Skeletal muscle tissue (tissue), 4 donors: ENCODE results near the gene CST4. TPM values are rescaled to one million over a fixed set of nuclear protein-coding genes. Genes with fewer than 3 reads are reported as not detected.
"Not testable (repeated sequence)": the region's sequence is repeated elsewhere in the genome, so short reads cannot be mapped to it uniquely, and the experiment has no call there.

Source experiments
- H3K27ac ChIP-seq: one replicate; pipeline ENCODE4 v1.7.0; 2013; ENCODE audit warnings: mild to moderate bottlenecking, low read depth, low read length, inconsistent platforms
- H3K27me3 ChIP-seq, 3 donors: one replicate each; pipeline ENCODE4 v1.7.0; 2013; ENCODE audit warnings: low read length in 3 of 3; ENCODE audit not compliant: control insufficient read depth in 3 of 3, insufficient read depth in 3 of 3
- H3K36me3 ChIP-seq, 3 donors: one replicate each; pipeline ENCODE4 v1.7.0; 2013; ENCODE audit warnings: low read length in 3 of 3; ENCODE audit not compliant: control insufficient read depth in 3 of 3, insufficient read depth in 3 of 3
- H3K4me1 ChIP-seq, 3 donors: one replicate each; pipeline ENCODE4 v1.7.0; 2013; ENCODE audit warnings: low read length in 3 of 3, mild to moderate bottlenecking in 3 of 3; ENCODE audit not compliant: control insufficient read depth in 3 of 3, insufficient read depth in 3 of 3
- H3K4me3 ChIP-seq, 3 donors: one replicate each; pipeline ENCODE4 v1.7.0; 2013; ENCODE audit warnings: low read length in 3 of 3
- H3K9ac ChIP-seq, 3 donors: one replicate each; pipeline ENCODE4 v1.7.0; 2013; ENCODE audit warnings: low read length in 3 of 3, mild to moderate bottlenecking in 3 of 3, moderate library complexity in 2 of 3, low read depth in 1 of 3
- H3K9me3 ChIP-seq, 3 donors: one replicate each; pipeline ENCODE4 v1.7.0; 2013; ENCODE audit warnings: low read length in 3 of 3; ENCODE audit not compliant: control insufficient read depth in 3 of 3
- total RNA-seq: library from RNA; depleted of rRNA; stranded (reverse); fragments of >200 nt; gene quantifications from one replicate; pipeline ENCODE4 v1.2.3, GENCODE V29; 2014
- donor health status: Osteomylitis.

CST4 gene
- total RNA-seq, 1 donor from 2014 or later: not detected

GRCh38 chr20:23690581-23690980, 1.7 kb upstream of the CST4 start:
- H3K36me3 ChIP-seq: no peaks in the 10 kb centered on the region
- no peaks in the 10 kb centered on the region for H3K27me3 ChIP-seq
- peaks cover 0 to 5% (median 3%) of the 10 kb centered on the region in 3 donors for H3K4me1 ChIP-seq
- no peak overlapping the region for H3K4me3 ChIP-seq
- no peak overlapping the region for H3K9ac ChIP-seq
- H3K27ac ChIP-seq: no peak overlapping the region
- no peaks in the 10 kb centered on the region for H3K9me3 ChIP-seq

DNA sequence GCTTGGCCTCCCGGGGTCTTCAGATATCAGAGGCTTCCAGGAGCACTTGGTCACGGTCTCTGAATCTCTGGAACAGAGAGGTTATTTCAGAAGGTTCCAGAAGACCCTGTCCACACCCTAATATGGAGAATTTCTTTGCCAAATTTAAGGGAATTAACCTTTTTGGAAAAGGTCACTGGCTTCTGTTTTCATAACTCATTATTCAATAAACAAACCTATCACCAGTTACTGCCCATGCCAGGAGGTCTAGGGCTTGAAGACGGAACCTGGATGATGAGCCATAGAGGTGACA, 507 bp upstream of the CST4 start:
- Histone ChIP-seq H3K4me3 (no peak overlapping the region), H3K36me3 (no peaks in the 10 kb centered on the region), H3K27me3 (no peaks in the 10 kb centered on the region), H3K27ac (no peak overlapping the region), H3K9me3 (no peaks in the 10 kb centered on the region), H3K4me1 (peaks cover 0 to 5% (median 3%) of the 10 kb centered on the region in 3 donors), H3K9ac (no peak overlapping the region)

DNA sequence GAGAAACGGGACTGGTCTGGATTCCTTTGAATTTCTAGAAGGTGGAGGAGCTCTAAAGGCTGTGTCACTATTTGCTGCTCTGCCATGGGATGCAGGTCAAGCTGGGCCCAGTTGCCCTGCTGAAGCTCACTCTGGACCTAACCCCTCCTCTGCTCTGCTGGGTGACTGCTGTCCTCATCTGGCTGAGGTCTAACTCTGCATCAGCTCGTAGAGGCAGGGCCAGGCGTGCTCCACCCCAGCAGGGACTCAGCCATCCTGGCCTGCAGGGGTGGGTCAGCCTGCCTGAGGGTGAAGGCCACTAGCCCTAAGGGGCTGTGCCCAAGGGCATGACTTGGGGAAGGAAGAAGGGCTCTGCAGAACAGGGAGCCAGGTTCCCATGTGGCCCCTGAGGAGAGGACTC, 852 bp downstream of the CST4 start:
- Histone ChIP-seq H3K27ac (no peak overlapping the region), H3K9me3 (no peaks in the 10 kb centered on the region), H3K36me3 (no peaks in the 10 kb centered on the region), H3K4me1 (peaks cover 0 to 5% (median 2%) of the 10 kb centered on the region in 3 donors), H3K27me3 (no peaks in the 10 kb centered on the region), H3K9ac (no peak overlapping the region), H3K4me3 (no peak overlapping the region)

- H3K9ac ChIP-seq: no peak overlapping the region
- H3K9me3 ChIP-seq: no peaks in the 10 kb centered on the region
- no peaks in the 10 kb centered on the region for H3K4me1 ChIP-seq
- no peak overlapping the region for H3K27ac ChIP-seq
- no peak overlapping the region for H3K4me3 ChIP-seq
- no peaks in the 10 kb centered on the region for H3K27me3 ChIP-seq
- no peaks in the 10 kb centered on the region for H3K36me3 ChIP-seq
These were observed 2.6 kb downstream of the CST4 start for GRCh38 chr20:23686046-23686750.

GRCh38 chr20:23685529-23685896, 3.3 kb downstream of the CST4 start:
- not testable (repeated sequence) for H3K4me3 ChIP-seq, H3K9me3 ChIP-seq, H3K27ac ChIP-seq, H3K4me1 ChIP-seq, H3K36me3 ChIP-seq, H3K27me3 ChIP-seq, H3K9ac ChIP-seq

GRCh38 chr20:23684261-23684660, 4.6 kb downstream of the CST4 start:
- Histone ChIP-seq H3K4me1 (peaks cover 0 to 6% (median 0%) of the 10 kb centered on the region in 3 donors), H3K9ac (no peak overlapping the region), H3K36me3 (no peaks in the 10 kb centered on the region), H3K27ac (no peak overlapping the region), H3K9me3 (no peaks in the 10 kb centered on the region), H3K4me3 (no peak overlapping the region), H3K27me3 (no peaks in the 10 kb centered on the region)

DNA sequence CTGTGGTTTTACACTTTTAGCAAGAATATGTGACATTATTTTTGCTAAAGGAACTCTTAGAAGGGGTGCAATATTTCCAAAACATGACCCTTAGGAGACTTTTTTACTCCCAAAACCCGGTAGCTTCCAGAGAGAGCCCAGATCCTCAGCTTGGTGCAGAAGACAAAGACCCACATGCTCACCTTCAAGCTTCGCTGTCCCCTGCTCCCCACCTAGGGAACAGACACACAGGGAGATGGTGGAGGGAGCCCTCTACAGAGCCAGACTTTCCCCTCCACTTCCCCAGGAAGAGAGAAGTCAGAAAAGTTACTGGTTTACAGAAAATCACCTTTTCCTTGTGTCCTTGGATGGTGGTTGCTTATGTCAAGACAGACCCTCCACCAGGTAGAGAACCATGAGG, 5.0 kb downstream of the CST4 start:
- Histone ChIP-seq H3K27me3 (no peaks in the 10 kb centered on the region), H3K4me1 (peaks cover 0 to 6% (median 0%) of the 10 kb centered on the region in 3 donors), H3K9ac (no peak overlapping the region), H3K4me3 (no peak overlapping the region), H3K9me3 (no peaks in the 10 kb centered on the region), H3K27ac (no peak overlapping the region), H3K36me3 (no peaks in the 10 kb centered on the region)

GRCh38 chr20:23683281-23683680, 5.6 kb downstream of the CST4 start:
- H3K27ac ChIP-seq: no peak overlapping the region
- no peak overlapping the region for H3K4me3 ChIP-seq
- H3K27me3 ChIP-seq: no peaks in the 10 kb centered on the region
- H3K4me1 ChIP-seq: peaks cover 0 to 6% (median 0%) of the 10 kb centered on the region in 3 donors
- no peaks in the 10 kb centered on the region for H3K36me3 ChIP-seq
- no peak overlapping the region for H3K9ac ChIP-seq
- H3K9me3 ChIP-seq: no peaks in the 10 kb centered on the region

GRCh38 chr20:23680146-23680545, 8.7 kb downstream of the CST4 start:
- Histone ChIP-seq H3K36me3 (no peaks in the 10 kb centered on the region), H3K27me3 (no peaks in the 10 kb centered on the region), H3K27ac (no peak overlapping the region), H3K4me1 (peaks cover 0 to 6% (median 0%) of the 10 kb centered on the region in 3 donors), H3K4me3 (no peak overlapping the region), H3K9ac (no peak overlapping the region), H3K9me3 (no peaks in the 10 kb centered on the region)

GRCh38 chr20:23679133-23680092, 9.4 kb downstream of the CST4 start:
- Histone ChIP-seq H3K4me1 (peaks cover 0 to 6% (median 0%) of the 10 kb centered on the region in 3 donors), H3K4me3 (no peak overlapping the region), H3K27me3 (no peaks in the 10 kb centered on the region), H3K9ac (no peak overlapping the region), H3K36me3 (no peaks in the 10 kb centered on the region), H3K27ac (no peak overlapping the region), H3K9me3 (no peaks in the 10 kb centered on the region)
